ELR (cell line): ENCODE data around the gene SLC6A18.
"Not testable (repeated sequence)": the region's sequence is repeated elsewhere in the genome, so short reads cannot be mapped to it uniquely, and the experiment has no call there.

ENCODE experiments used
- DNase-seq: peaks from one replicate; pipeline ENCODE4 v3.0.0-alpha.2; 2015; ENCODE audit warnings: low read depth

The SLC6A18 gene

GRCh38 chr5:1215320-1216096 lies 9.7 kb upstream of the SLC6A18 start:
- no peak for DNase-seq

GRCh38 chr5:1216211-1216917 lies 8.8 kb upstream of the SLC6A18 start:
- DNase-seq: no peak

GRCh38 chr5:1216918-1217295 lies 8.3 kb upstream of the SLC6A18 start:
- DNase-seq: no peak

GRCh38 chr5:1217596-1218206 lies 7.5 kb upstream of the SLC6A18 start:
- DNase-seq: no peak

GRCh38 chr5:1218351-1219080 lies 6.7 kb upstream of the SLC6A18 start:
- no peak for DNase-seq

- DNase-seq: no peak
Measured at GRCh38 chr5:1219098-1219767, 5.9 kb upstream of the SLC6A18 start.

GRCh38 chr5:1219768-1220100 lies 5.4 kb upstream of the SLC6A18 start:
- DNase-seq: no peak

- DNase-seq: no peak
Measured at GRCh38 chr5:1220351-1220750, 4.8 kb upstream of the SLC6A18 start.

GRCh38 chr5:1220831-1221230 lies 4.3 kb upstream of the SLC6A18 start:
- DNase-seq: no peak

GRCh38 chr5:1221721-1222120 lies 3.5 kb upstream of the SLC6A18 start:
- no peak for DNase-seq

- DNase-seq: no peak
Measured at GRCh38 chr5:1222147-1222546, 3.0 kb upstream of the SLC6A18 start.

- DNase-seq: no peak
Measured at GRCh38 chr5:1222621-1223277, 2.4 kb upstream of the SLC6A18 start.

GRCh38 chr5:1223278-1223670 lies 1.9 kb upstream of the SLC6A18 start:
- DNase-seq: no peak

GRCh38 chr5:1224631-1225030 lies 550 bp upstream of the SLC6A18 start:
- no peak for DNase-seq

GRCh38 chr5:1226231-1226630 lies 1.1 kb downstream of the SLC6A18 start:
- DNase-seq: no peak

- no peak for DNase-seq
Measured at GRCh38 chr5:1226839-1227581, 1.8 kb downstream of the SLC6A18 start.

- peak; percentile 18 for DNase-seq
Measured at GRCh38 chr5:1227667-1228066, 2.5 kb downstream of the SLC6A18 start.

GRCh38 chr5:1228120-1228519 lies 2.9 kb downstream of the SLC6A18 start:
- DNase-seq: no peak

GRCh38 chr5:1229023-1229422 lies 3.8 kb downstream of the SLC6A18 start:
- DNase-seq: not testable (repeated sequence)

- no peak for DNase-seq
Measured at GRCh38 chr5:1229822-1230221, 4.6 kb downstream of the SLC6A18 start.

- DNase-seq: no peak
Measured at GRCh38 chr5:1230551-1230950, 5.4 kb downstream of the SLC6A18 start.
